ENCODE results near the gene SPA17.

SPA17 gene

DNA sequence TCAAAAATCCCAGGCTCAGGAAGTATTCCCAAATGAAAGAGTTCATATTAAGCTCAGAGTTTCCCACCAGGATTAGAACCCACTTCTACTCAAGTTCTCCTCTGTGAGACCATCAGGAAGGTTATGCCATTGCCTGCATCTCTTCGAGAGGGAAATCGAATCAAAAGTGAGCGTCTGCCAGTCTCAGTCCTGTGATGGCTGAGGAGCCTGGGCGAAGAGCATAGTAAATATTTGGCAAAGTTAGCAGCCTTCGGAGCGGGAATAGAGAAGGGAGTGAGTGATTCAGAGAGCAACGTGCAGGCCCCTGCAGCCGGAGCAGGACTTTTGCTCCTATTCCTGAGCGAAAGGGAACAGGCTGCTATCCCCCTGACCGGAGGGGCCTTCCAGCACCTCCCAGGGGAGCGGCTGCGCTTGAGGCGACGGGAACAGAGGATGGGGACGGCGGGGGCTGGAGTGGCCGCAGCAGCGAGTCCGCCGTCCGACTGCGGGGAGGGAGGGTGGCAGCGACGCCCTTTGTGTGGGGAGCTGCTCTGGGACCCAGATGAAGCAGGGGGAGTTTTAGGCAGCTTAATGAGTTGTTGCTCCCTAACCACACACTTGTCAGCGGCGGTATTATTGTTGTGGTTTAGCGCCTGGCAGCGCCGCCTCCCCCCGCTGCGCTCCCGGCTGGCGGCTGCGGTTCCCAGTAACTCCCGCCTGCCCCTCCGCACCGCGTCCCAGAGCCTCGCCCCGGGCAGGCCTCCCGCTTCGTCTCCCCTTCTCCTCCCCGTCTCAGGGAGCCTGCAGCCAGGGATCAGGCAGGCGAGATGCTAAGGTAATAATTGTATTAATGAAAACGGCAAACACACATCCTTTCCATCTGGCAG, 44.3 kb downstream of the SPA17 start:
- Histone ChIP-seq H3K9me3 (ENCODE audit: control insufficient read depth, low read length) (no peaks in the 10 kb centered on the region), H3K36me3 (ENCODE audit: control insufficient read depth, insufficient read depth, low read length) (no peaks in the 10 kb centered on the region), H3K27me3 (replicated peaks; ENCODE audit: control insufficient read depth, insufficient read depth, low read length, poor library complexity, severe bottlenecking) (peaks cover 11% of the 10 kb centered on the region), H3K4me3 (ENCODE audit: insufficient read depth, low read depth, low read length, poor library complexity, severe bottlenecking) (peak overlapping the region; percentile 46), H3K27ac (ENCODE audit: insufficient read depth, low read length, poor library complexity, severe bottlenecking) (no peak overlapping the region), H3K4me1 (ENCODE audit: control insufficient read depth, insufficient read depth, low read length, poor library complexity, severe bottlenecking) (peaks cover 11% of the 10 kb centered on the region)
- peak in 2 of 3 donors; percentile 4 to 16 for DNase-seq

DNA sequence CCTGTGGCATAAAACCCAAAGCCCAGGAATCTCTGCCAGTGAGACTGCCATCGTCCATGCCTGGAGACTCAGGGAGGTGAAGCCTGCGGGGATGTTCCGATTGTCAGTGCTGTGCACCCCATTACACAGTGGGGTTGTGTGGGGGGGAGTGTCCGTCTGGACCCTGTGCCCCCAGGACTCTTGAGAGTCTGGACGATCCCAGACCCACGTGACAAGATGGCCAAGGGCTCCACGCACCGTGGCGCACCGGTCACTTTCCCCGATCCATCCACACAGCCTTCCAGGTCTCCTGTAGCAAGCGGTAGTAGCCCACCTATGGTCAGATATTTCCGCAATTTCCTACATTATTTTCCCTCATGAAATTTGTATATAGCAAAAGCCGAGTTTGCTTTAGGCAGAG, 45.1 kb downstream of the SPA17 start:
- H3K4me3 ChIP-seq (ENCODE audit: insufficient read depth, low read depth, low read length, poor library complexity, severe bottlenecking), result no peak overlapping the region
- no peaks in the 10 kb centered on the region for H3K36me3 ChIP-seq (ENCODE audit: control insufficient read depth, insufficient read depth, low read length)
- DNase-seq, result no peak
- H3K27ac ChIP-seq (ENCODE audit: insufficient read depth, low read length, poor library complexity, severe bottlenecking), result no peak overlapping the region
- no peaks in the 10 kb centered on the region for H3K9me3 ChIP-seq (ENCODE audit: control insufficient read depth, low read length)
- H3K4me1 ChIP-seq (ENCODE audit: control insufficient read depth, insufficient read depth, low read length, poor library complexity, severe bottlenecking), result peaks cover 11% of the 10 kb centered on the region
- peaks cover 11% of the 10 kb centered on the region for H3K27me3 ChIP-seq (replicated peaks; ENCODE audit: control insufficient read depth, insufficient read depth, low read length, poor library complexity, severe bottlenecking)

DNA sequence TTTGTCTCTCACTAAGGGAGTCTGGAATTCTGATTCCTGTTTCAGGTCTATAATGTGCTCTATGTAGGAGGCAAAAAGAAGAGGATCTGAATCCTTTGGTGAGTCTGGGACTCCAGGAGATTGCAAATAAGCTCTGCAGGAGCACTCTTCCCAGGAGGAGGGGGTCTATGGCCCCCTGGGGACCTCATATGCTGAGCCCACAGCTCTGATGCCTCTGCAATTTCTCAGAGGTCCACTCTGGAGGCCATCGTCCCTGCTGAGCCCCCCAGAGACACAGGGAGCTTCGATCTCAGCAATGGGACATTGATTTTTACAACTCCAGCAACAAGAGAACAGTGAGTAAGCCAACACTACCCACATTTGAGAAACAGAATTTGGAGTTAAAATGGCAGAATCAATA, 45.8 kb downstream of the SPA17 start:
- Histone ChIP-seq H3K36me3 (ENCODE audit: control insufficient read depth, insufficient read depth, low read length) (no peaks in the 10 kb centered on the region), H3K27me3 (replicated peaks; ENCODE audit: control insufficient read depth, insufficient read depth, low read length, poor library complexity, severe bottlenecking) (peaks cover 11% of the 10 kb centered on the region), H3K4me3 (ENCODE audit: insufficient read depth, low read depth, low read length, poor library complexity, severe bottlenecking) (no peak overlapping the region), H3K9me3 (ENCODE audit: control insufficient read depth, low read length) (no peaks in the 10 kb centered on the region), H3K27ac (ENCODE audit: insufficient read depth, low read length, poor library complexity, severe bottlenecking) (no peak overlapping the region), H3K4me1 (ENCODE audit: control insufficient read depth, insufficient read depth, low read length, poor library complexity, severe bottlenecking) (peaks cover 11% of the 10 kb centered on the region)
- DNase-seq, result no peak

DNA sequence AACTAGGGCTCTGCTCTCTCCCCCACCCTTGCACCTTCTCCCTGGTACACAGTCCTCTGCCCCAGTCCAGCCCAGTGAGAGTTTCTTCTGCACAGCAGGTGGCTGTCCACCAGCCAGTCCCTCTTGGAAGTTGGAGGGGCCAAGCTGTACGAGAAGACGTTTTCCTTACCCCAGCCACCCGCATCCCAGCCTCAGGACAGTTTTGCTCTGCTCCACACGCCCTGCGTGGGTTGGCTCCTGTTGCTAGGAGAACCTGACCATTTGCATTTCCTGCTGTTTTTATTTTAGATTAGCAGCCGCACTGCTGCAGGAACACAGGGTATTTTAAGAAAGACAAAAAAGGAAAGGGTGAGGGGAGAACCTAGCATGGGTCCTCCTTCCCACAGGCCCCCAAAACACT, 48.5 kb downstream of the SPA17 start:
- H3K36me3 ChIP-seq (ENCODE audit: control insufficient read depth, insufficient read depth, low read length), result no peaks in the 10 kb centered on the region
- H3K4me1 ChIP-seq (ENCODE audit: control insufficient read depth, insufficient read depth, low read length, poor library complexity, severe bottlenecking), result peaks cover 11% of the 10 kb centered on the region
- no peak for DNase-seq
- no peak overlapping the region for H3K27ac ChIP-seq (ENCODE audit: insufficient read depth, low read length, poor library complexity, severe bottlenecking)
- peaks cover 11% of the 10 kb centered on the region for H3K27me3 ChIP-seq (replicated peaks; ENCODE audit: control insufficient read depth, insufficient read depth, low read length, poor library complexity, severe bottlenecking)
- no peak overlapping the region for H3K4me3 ChIP-seq (ENCODE audit: insufficient read depth, low read depth, low read length, poor library complexity, severe bottlenecking)
- H3K9me3 ChIP-seq (ENCODE audit: control insufficient read depth, low read length), result no peaks in the 10 kb centered on the region

DNA sequence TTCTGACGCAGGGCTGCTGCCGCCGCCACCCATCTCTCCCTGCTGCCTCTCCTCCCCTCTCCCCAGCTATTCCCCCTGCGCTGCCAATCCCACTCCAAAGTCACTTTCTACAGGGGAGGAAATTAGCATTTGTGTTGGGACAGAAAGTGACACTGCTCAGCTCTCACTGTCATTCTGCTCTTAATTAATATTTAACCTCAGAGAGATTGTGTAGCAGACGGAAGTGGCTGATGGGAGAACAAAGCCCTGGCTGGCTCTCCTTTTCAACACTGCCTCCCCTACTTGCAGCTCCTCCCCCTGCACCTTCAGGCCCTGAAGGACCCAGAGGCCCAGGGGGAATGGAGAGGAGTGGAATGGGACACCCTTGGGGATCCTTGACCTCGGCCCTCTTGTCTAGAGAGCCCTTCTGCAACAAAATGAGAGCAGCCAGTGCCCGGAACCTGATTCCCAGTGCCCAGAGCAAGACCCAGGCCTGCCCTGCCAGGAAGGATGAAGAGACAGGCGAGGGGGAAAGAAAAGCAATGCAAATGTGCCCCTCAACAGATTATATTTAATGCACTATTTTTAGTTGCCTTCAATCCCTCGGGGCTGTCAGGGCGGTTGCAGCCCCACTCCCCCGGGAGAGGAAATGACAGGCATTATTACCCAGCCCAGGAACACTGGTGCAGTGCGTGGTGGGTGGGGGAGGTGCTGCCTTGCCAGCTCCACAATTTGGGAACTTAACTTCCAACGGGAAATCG, 51.4 kb downstream of the SPA17 start:
- no peaks in the 10 kb centered on the region for H3K36me3 ChIP-seq (ENCODE audit: control insufficient read depth, insufficient read depth, low read length)
- H3K4me3 ChIP-seq (ENCODE audit: insufficient read depth, low read depth, low read length, poor library complexity, severe bottlenecking), result no peak overlapping the region
- H3K9me3 ChIP-seq (ENCODE audit: control insufficient read depth, low read length), result no peaks in the 10 kb centered on the region
- H3K27ac ChIP-seq (ENCODE audit: insufficient read depth, low read length, poor library complexity, severe bottlenecking), result no peak overlapping the region
- no peaks in the 10 kb centered on the region for H3K4me1 ChIP-seq (ENCODE audit: control insufficient read depth, insufficient read depth, low read length, poor library complexity, severe bottlenecking)
- no peaks in the 10 kb centered on the region for H3K27me3 ChIP-seq (replicated peaks; ENCODE audit: control insufficient read depth, insufficient read depth, low read length, poor library complexity, severe bottlenecking)
- no peak for DNase-seq

DNA sequence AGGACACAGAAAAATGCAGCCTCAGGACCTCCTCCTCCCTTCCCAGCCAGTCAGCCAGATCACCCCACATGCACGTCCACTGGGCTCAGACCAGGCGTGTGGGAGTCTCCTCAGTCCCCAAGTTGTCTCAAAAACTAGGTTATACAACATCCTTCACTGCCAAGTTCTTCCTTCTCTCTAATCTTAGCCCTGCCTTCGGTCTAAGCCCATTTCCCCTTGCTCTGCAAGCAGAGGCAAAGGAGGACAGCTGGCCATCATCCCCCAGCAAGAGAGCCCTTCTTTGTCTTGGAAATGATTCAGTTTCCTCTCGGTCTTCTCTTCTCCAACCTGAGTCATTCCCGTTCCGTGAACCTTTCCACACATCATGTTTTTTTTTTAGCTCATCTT, 52.0 kb downstream of the SPA17 start:
- H3K27ac ChIP-seq (ENCODE audit: insufficient read depth, low read length, poor library complexity, severe bottlenecking), result no peak overlapping the region
- H3K4me3 ChIP-seq (ENCODE audit: insufficient read depth, low read depth, low read length, poor library complexity, severe bottlenecking), result no peak overlapping the region
- no peaks in the 10 kb centered on the region for H3K36me3 ChIP-seq (ENCODE audit: control insufficient read depth, insufficient read depth, low read length)
- no peaks in the 10 kb centered on the region for H3K4me1 ChIP-seq (ENCODE audit: control insufficient read depth, insufficient read depth, low read length, poor library complexity, severe bottlenecking)
- no peaks in the 10 kb centered on the region for H3K9me3 ChIP-seq (ENCODE audit: control insufficient read depth, low read length)
- no peak for DNase-seq
- H3K27me3 ChIP-seq (replicated peaks; ENCODE audit: control insufficient read depth, insufficient read depth, low read length, poor library complexity, severe bottlenecking), result no peaks in the 10 kb centered on the region

DNA sequence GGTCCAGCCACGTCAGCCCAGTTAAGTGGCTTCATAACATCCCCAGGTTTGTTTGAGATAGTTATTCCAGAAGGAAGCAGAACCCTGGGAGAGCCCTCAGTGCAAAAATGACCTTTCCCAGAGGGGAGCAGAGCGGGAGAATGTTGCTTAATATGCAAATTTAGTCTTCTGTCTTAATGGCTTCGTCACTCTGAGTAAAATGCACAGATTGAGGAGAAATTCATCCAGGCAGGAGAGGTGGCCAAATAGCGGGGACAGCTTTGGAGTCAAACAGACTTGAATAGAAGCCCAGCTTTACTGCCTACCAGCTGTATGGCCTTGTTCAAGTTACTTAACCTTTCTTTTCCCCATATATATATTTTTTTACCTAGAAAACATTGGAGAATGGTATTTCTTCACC, 53.8 kb downstream of the SPA17 start:
- H3K27ac ChIP-seq (ENCODE audit: insufficient read depth, low read length, poor library complexity, severe bottlenecking), result no peak overlapping the region
- no peak overlapping the region for H3K4me3 ChIP-seq (ENCODE audit: insufficient read depth, low read depth, low read length, poor library complexity, severe bottlenecking)
- H3K27me3 ChIP-seq (replicated peaks; ENCODE audit: control insufficient read depth, insufficient read depth, low read length, poor library complexity, severe bottlenecking), result no peaks in the 10 kb centered on the region
- no peaks in the 10 kb centered on the region for H3K9me3 ChIP-seq (ENCODE audit: control insufficient read depth, low read length)
- no peaks in the 10 kb centered on the region for H3K4me1 ChIP-seq (ENCODE audit: control insufficient read depth, insufficient read depth, low read length, poor library complexity, severe bottlenecking)
- no peak for DNase-seq
- H3K36me3 ChIP-seq (ENCODE audit: control insufficient read depth, insufficient read depth, low read length), result no peaks in the 10 kb centered on the region

DNA sequence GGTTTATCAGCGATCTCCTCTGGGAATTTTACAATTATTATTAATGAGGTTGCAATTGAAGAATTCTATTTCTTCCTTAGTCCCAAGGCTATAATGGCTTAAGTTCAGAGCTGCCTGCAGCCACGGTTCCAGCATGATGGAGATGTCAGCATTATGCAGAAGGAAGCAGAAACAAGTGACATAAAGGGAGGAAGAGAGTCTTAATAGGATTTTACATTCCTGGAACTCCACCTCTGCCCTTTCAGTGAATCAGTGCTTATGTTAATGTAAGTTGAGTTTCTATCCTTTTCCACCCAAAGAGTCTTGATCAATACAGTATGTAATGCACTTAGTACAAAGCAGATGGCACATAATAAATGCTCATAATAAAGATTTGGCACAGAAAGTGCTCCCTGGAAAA, 54.4 kb downstream of the SPA17 start:
- Histone ChIP-seq H3K9me3 (ENCODE audit: control insufficient read depth, low read length) (no peaks in the 10 kb centered on the region), H3K27me3 (replicated peaks; ENCODE audit: control insufficient read depth, insufficient read depth, low read length, poor library complexity, severe bottlenecking) (no peaks in the 10 kb centered on the region), H3K27ac (ENCODE audit: insufficient read depth, low read length, poor library complexity, severe bottlenecking) (no peak overlapping the region), H3K36me3 (ENCODE audit: control insufficient read depth, insufficient read depth, low read length) (no peaks in the 10 kb centered on the region), H3K4me3 (ENCODE audit: insufficient read depth, low read depth, low read length, poor library complexity, severe bottlenecking) (no peak overlapping the region), H3K4me1 (ENCODE audit: control insufficient read depth, insufficient read depth, low read length, poor library complexity, severe bottlenecking) (no peaks in the 10 kb centered on the region)
- no peak for DNase-seq

DNA sequence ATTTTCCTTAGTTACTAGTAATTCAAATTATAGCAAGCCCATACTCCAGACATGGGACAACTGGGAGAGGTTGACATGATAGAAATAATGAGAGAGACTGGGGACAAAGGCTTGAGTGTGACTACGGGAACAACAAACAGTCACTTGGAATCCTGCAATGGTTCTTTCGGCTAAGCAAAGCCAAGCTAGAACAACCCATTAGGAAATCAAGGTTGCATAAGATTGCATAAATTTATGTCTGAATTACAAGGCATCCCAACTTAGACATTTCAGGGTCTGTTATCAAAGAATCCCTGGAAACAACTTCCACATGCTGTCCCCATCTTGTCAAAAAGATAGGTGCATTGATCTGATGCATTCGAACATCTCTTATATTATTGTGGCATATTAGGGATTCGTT, 55.9 kb downstream of the SPA17 start:
- no peaks in the 10 kb centered on the region for H3K4me1 ChIP-seq (ENCODE audit: control insufficient read depth, insufficient read depth, low read length, poor library complexity, severe bottlenecking)
- H3K4me3 ChIP-seq (ENCODE audit: insufficient read depth, low read depth, low read length, poor library complexity, severe bottlenecking), result no peak overlapping the region

DNA sequence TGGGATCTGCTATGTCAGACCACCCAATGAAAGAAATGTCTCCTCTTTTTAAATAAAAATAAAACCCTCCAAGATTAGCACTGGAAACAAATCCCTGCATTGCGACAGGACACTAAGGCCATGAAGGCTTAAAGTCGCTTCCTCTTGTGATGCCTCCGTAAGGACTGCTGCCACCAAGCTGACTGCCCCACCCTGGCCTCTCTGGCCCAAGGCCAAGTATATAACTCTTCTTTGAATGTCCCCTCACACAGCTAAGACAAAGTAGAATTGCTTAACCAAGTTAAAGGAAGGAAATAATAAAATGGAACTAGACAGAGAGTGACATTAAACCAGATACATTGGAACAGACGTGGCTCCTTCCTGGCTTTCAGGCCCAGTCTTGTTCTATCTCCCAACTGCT, 58.5 kb downstream of the SPA17 start:
- Histone ChIP-seq H3K27me3 (replicated peaks; ENCODE audit: control insufficient read depth, insufficient read depth, low read length, poor library complexity, severe bottlenecking) (no peaks in the 10 kb centered on the region), H3K4me1 (ENCODE audit: control insufficient read depth, insufficient read depth, low read length, poor library complexity, severe bottlenecking) (no peaks in the 10 kb centered on the region), H3K9me3 (ENCODE audit: control insufficient read depth, low read length) (no peaks in the 10 kb centered on the region), H3K27ac (ENCODE audit: insufficient read depth, low read length, poor library complexity, severe bottlenecking) (no peak overlapping the region), H3K36me3 (ENCODE audit: control insufficient read depth, insufficient read depth, low read length) (no peaks in the 10 kb centered on the region), H3K4me3 (ENCODE audit: insufficient read depth, low read depth, low read length, poor library complexity, severe bottlenecking) (no peak overlapping the region)
- DNase-seq, result no peak

More for the DNA sequence above, 55.9 kb downstream of the SPA17 start:
- Histone ChIP-seq H3K27ac (ENCODE audit: insufficient read depth, low read length, poor library complexity, severe bottlenecking) (no peak overlapping the region), H3K9me3 (ENCODE audit: control insufficient read depth, low read length) (no peaks in the 10 kb centered on the region), H3K27me3 (replicated peaks; ENCODE audit: control insufficient read depth, insufficient read depth, low read length, poor library complexity, severe bottlenecking) (no peaks in the 10 kb centered on the region), H3K36me3 (ENCODE audit: control insufficient read depth, insufficient read depth, low read length) (no peaks in the 10 kb centered on the region)
- DNase-seq, result no peak
